NAMALWA (cell line): ENCODE measurements around the gene TRRAP.
"Not testable (repeated sequence)": the region's sequence is repeated elsewhere in the genome, so short reads cannot be mapped to it uniquely, and the experiment has no call there.

Experiments used
- DNase-seq: peaks from one replicate; pipeline ENCODE4 v3.0.0-alpha.2; 2015; ENCODE audit warnings: low spot score

Gene TRRAP

GRCh38 chr7:98866765-98867164 is 11.6 kb upstream of the TRRAP start:
- DNase-seq, result no peak

- no peak for DNase-seq
Observed at GRCh38 chr7:98868450-98868849, 9.9 kb upstream of the TRRAP start.

- DNase-seq, result no peak
Observed at GRCh38 chr7:98869027-98869596, 9.2 kb upstream of the TRRAP start.

- DNase-seq, result no peak
Observed at GRCh38 chr7:98869597-98870120, 8.7 kb upstream of the TRRAP start, which contains the start of gene TMEM130. TMEM130 (minus strand) TSS chr7:98870014; CDS start chr7:98869861, 153 bp downstream.

GRCh38 chr7:98870121-98870651 is 8.1 kb upstream of the TRRAP start:
- DNase-seq, result peak; percentile 83

- no peak for DNase-seq
Observed at GRCh38 chr7:98870807-98871491, 7.4 kb upstream of the TRRAP start.

GRCh38 chr7:98872328-98872924 is 5.9 kb upstream of the TRRAP start:
- DNase-seq, result peak; percentile 81

GRCh38 chr7:98873610-98874009 is 4.7 kb upstream of the TRRAP start:
- not testable (repeated sequence) for DNase-seq

GRCh38 chr7:98874942-98875341 is 3.4 kb upstream of the TRRAP start:
- DNase-seq, result no peak

GRCh38 chr7:98875501-98875900 is 2.8 kb upstream of the TRRAP start:
- DNase-seq, result no peak

- DNase-seq, result no peak
Observed at GRCh38 chr7:98877146-98877545, 1.2 kb upstream of the TRRAP start.

- no peak for DNase-seq
Observed at GRCh38 chr7:98877692-98878364, 504 bp upstream of the TRRAP start.

GRCh38 chr7:98879198-98879978 is 1.1 kb downstream of the TRRAP start:
- peak; percentile 92 for DNase-seq

- no peak for DNase-seq
Observed at GRCh38 chr7:98879979-98880315, 1.6 kb downstream of the TRRAP start.

GRCh38 chr7:98880485-98880884 is 2.2 kb downstream of the TRRAP start:
- DNase-seq, result no peak

GRCh38 chr7:98881561-98882315 is 3.4 kb downstream of the TRRAP start:
- DNase-seq, result no peak

GRCh38 chr7:98884416-98884815 is 6.1 kb downstream of the TRRAP start:
- no peak for DNase-seq

- DNase-seq, result no peak
Observed at GRCh38 chr7:98887038-98887437, 8.7 kb downstream of the TRRAP start.

- DNase-seq, result no peak
Observed at GRCh38 chr7:98892609-98893008, 14.3 kb downstream of the TRRAP start.

- no peak for DNase-seq
Observed at GRCh38 chr7:98899816-98900215, 21.5 kb downstream of the TRRAP start.

GRCh38 chr7:98900815-98901214 is 22.5 kb downstream of the TRRAP start:
- no peak for DNase-seq
